Mononuclear cell (primary cell): ENCODE results near the gene DNM3. TPM values are rescaled to one million over a fixed set of nuclear protein-coding genes. Genes with fewer than 3 reads are reported as not detected.

Source experiments
- H3K27me3 ChIP-seq: 2 replicates; pipeline ENCODE4 v1.6.0; 2011; ENCODE audit warnings: low read length, control low read depth; ENCODE audit not compliant: insufficient read depth
- H3K4me1 ChIP-seq: 2 replicates; pipeline ENCODE4 v1.5.1; 2011; ENCODE audit warnings: mild to moderate bottlenecking, low read length, control low read depth; ENCODE audit not compliant: insufficient read depth
- H3K4me3 ChIP-seq: 2 replicates; pipeline ENCODE4 v1.5.1; 2011; ENCODE audit warnings: mild to moderate bottlenecking, low read length, moderate library complexity
- H3K9me3 ChIP-seq: 2 replicates; pipeline ENCODE4 v1.5.1; 2011; ENCODE audit warnings: low read depth, mild to moderate bottlenecking, control low read depth, low read length
- total RNA-seq: library from RNA; depleted of rRNA; stranded (reverse); fragments of >200 nt; gene quantifications from one replicate; pipeline ENCODE4 v1.2.3, GENCODE V29; 2012

The DNM3 gene
- total RNA-seq, 1 donor, result 20.5 TPM

DNA sequence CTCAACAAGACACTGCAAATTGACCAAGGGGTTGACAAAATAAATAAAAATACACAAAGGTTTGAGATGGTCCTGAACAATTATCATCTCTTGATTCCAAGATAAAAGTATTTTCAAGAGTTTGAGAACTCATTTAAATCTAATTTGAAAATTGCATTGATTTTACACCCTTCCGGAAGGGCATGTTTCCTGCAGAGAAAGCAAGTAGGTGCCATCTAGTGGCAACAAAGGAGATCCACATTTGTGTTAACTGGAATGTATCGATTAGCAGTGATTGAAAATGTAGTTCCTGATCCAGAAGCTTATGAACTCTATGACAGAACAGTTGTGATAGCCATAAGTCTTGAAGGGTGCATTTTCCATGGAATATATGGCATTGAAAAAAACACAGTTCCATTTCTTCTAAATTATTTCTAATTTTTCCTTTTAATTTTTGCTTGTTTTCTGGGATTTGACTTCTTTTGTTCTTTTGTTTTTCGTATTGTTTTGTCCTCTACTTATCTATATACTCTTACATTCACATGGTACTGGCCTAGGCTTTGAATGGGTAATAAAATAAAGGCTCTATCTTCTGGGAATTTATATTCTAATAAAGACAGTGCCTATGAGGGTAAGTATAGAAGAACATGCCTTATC lies 143.7 kb downstream of the DNM3 start:
- H3K4me3 ChIP-seq, result no peak overlapping the region

DNA sequence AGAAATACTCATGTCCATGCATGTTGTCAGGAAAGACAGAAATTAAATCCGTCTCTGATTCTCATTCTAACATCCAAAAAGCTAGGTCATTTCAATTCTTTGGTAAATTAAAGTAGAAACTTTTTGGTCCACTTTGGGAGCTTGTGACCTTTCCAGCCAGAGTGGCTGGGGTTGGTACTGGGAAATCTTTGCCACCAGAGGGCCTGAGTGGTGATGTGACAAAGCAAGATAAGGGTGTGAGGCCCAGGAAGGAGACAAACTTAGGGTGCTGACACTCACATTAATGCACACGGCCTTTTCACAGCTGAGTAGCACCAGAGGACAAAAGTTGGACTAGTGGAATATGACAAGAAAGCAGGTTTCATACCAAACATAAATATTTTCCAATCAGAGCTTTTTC lies 144.3 kb downstream of the DNM3 start:
- Histone ChIP-seq H3K9me3 (no peaks in the 10 kb centered on the region), H3K27me3 (no peaks in the 10 kb centered on the region), H3K4me3 (no peak overlapping the region), H3K4me1 (no peaks in the 10 kb centered on the region)

More for the DNA sequence above, 143.7 kb downstream of the DNM3 start:
- Histone ChIP-seq H3K4me1 (no peaks in the 10 kb centered on the region), H3K27me3 (no peaks in the 10 kb centered on the region), H3K9me3 (no peaks in the 10 kb centered on the region)

DNA sequence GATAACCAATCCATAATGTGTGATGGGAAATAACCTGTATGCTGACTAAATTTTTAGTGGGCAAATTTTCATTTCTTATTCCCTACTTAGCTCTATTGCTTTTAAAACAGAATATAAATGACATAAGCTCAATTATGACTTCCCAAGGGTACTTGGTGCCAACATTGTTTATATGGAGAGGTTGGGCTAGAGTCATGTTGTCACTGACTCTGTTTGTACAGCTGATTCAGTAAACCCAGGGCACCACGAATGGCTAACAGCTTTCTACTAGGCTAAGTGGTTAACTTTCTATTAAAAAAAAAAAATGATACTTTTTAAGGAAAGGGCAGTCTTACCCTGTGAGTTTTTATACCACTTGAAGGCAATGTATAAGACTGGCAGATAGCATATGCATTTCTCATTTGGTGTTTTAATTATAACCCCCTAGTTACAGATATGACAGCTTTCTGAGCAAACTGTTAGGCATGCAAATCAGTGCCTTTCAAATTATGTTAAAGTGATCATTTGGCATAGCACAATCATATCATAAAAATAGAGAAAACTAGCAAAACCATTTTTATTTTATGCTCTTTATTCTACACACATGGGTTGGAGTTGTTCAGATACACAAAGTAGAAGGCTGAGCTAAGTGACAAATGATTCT lies 147.1 kb downstream of the DNM3 start:
- H3K27me3 ChIP-seq, result no peaks in the 10 kb centered on the region
- no peaks in the 10 kb centered on the region for H3K4me1 ChIP-seq
- H3K4me3 ChIP-seq, result no peak overlapping the region
- H3K9me3 ChIP-seq, result no peaks in the 10 kb centered on the region

DNA sequence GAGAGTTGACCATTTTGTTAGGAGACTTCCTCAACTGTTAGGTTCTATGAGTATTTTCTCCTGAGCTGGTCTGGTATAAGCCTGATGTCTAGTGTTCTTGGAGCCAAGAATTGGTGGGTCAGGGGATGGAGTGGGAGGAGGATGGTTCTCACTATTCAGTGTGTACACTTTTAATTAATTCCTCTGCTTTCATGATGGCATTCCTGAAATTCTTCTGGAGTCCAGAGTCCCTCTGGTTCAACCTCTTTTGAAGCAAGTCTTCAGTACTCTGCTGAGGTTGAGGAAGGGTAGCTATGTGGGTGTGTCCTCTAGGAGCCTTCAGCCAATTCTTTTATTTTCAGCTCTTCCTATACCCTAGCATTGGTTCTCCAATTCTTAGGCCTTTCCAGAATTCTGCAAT lies 149.1 kb downstream of the DNM3 start:
- Histone ChIP-seq H3K9me3 (no peaks in the 10 kb centered on the region), H3K4me3 (no peak overlapping the region), H3K4me1 (no peaks in the 10 kb centered on the region), H3K27me3 (no peaks in the 10 kb centered on the region)

DNA sequence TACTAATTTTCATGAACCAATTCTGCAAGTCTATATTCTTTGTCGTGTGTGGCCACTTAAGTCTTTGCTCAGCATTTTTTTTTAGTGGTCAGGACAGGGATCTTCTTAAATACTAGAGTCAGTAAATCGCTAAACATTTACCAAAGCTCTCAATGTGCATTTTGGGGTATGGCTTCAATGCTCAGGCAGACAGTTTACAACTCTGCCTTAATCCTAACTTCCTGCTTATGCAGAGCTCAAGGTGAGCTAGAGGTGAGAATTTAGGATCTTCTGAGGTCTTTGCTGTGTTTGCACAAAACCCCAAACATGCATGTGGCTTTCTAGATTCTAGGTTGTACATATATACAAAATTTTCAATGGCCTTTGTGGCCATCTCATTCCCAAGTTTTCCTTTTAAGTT lies 153.0 kb downstream of the DNM3 start:
- H3K4me3 ChIP-seq, result no peak overlapping the region
- H3K27me3 ChIP-seq, result no peaks in the 10 kb centered on the region
- no peaks in the 10 kb centered on the region for H3K9me3 ChIP-seq
- H3K4me1 ChIP-seq, result no peaks in the 10 kb centered on the region

DNA sequence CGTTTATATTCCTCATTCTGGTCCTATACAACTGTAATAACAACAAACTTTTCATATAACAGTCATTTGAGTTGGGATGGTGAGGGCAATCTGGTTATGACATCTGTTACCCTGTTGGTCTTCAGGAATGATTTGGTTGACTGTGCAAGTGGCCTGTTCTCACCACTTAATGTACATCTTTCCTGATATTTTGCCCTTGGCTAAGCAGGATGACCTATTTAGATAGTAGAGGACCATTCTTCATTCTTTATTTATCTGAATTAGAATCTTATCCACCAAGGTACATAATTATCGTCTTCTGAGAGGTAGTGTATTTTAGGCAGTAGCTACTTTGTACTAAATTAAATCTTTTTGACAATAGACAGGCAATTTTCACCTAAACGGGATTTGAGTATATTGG lies 154.3 kb downstream of the DNM3 start:
- Histone ChIP-seq H3K4me1 (no peaks in the 10 kb centered on the region), H3K4me3 (no peak overlapping the region), H3K27me3 (no peaks in the 10 kb centered on the region), H3K9me3 (no peaks in the 10 kb centered on the region)

DNA sequence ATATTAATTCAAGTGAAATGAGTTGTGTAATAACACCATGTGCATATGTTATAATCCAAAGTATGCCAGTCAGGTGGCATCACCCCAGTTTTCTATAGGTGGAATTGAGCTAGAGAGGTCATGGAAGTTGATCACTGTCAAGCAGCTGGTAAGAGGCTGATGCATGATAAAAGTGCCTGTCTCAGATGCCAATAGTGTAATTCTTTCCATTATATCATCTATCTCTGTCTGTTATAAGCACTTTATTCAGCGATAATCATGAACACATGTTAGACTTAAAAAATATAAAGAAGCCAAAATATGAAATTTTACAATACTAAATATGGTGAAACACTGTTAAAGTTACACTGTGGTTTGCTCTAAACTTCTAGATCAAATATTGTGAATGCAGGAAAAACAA lies 156.6 kb downstream of the DNM3 start:
- Histone ChIP-seq H3K4me3 (no peak overlapping the region), H3K9me3 (no peaks in the 10 kb centered on the region)

DNA sequence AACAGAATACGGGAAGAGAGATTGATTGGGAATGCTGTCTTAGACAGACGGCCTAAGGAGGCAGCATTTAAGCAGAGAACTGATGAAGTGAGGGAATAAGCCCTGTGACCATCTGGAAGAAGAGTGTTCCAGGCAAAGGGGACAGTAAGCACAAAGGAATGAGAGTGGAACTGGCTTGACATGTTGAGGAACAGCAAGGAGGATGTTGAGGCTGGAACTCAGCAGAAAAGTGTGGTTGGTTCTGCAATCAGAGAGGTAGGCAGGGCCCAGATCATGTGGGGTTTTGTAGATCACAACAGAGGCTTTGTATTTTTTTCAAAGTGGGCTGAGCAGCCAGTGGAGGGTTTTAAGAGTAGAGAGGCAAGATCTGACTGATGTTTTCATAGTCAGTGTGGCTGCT lies 157.4 kb downstream of the DNM3 start:
- Histone ChIP-seq H3K4me3 (no peak overlapping the region), H3K4me1 (no peaks in the 10 kb centered on the region), H3K27me3 (no peaks in the 10 kb centered on the region), H3K9me3 (no peaks in the 10 kb centered on the region)

More for the DNA sequence above, 156.6 kb downstream of the DNM3 start:
- no peaks in the 10 kb centered on the region for H3K27me3 ChIP-seq
- no peaks in the 10 kb centered on the region for H3K4me1 ChIP-seq

DNA sequence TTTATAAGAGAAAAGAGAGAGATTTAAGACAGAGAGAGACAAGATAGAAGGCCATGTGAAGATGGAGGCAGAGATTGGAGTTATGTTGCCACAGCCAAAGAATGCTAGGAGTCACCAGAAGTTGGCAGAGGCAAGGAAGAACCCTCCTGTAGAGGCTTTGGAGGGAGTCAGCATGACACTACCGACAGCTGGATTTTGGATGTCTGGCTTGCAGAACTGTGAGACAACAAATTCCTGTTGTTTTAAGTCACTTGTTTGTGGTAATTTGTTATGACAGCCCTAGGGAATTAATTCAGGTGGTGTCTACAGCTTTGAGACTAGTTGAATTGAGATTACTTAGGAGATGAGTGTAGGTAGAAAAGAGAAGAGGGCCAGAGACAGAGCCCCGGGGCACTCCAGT lies 158.5 kb downstream of the DNM3 start:
- Histone ChIP-seq H3K4me3 (no peak overlapping the region), H3K27me3 (no peaks in the 10 kb centered on the region), H3K4me1 (peaks cover 6% of the 10 kb centered on the region), H3K9me3 (no peaks in the 10 kb centered on the region)

DNA sequence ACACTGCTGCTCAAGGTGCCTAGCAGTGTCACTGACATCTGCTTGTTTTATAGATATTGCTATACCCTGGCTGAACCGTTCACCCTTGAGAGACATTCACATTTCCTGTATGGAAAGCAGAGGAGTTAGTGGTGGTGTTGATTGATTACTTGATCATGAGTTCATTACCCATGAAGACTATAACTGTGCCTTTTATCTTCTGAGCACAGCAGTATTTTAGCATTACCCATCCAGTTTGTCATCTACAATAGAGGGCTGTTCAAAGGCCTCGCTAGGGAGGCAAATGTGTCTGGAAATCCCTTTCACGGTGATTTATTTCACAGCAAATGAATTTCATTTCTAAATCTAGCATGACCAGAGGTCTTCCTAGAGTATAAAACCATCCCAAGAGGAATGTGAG lies 160.0 kb downstream of the DNM3 start:
- peaks cover 6% of the 10 kb centered on the region for H3K4me1 ChIP-seq
- no peak overlapping the region for H3K4me3 ChIP-seq
- no peaks in the 10 kb centered on the region for H3K9me3 ChIP-seq
- no peaks in the 10 kb centered on the region for H3K27me3 ChIP-seq

DNA sequence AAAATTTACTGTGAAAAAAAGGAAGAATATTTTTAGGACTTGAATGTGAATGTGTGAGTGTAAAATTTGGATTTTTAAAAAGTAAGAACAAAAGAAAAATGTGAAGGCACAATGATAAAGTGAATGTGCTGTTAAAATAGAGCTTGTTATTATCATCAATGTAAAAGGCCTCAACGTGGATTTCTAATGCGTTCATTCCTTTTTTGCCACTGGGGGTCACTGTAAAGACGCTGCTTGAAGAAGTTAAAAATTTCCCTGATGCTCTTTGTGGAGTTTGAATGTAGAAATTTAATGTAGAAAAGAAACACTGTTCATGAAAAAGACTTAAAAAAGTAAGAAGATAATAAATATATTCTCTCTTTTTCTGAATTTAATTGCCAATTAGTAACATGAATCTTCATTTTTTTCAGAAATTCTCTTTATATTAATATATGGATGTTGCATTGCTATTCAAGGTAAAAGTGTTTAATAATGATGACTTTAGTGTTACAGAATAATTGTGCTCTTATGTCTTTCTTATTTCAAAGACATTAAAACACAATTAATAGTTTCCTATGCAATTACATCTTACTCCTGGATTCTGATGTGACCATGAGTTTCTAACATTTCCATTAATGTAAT lies 161.5 kb downstream of the DNM3 start:
- Histone ChIP-seq H3K4me1 (peaks cover 6% of the 10 kb centered on the region), H3K27me3 (no peaks in the 10 kb centered on the region), H3K4me3 (no peak overlapping the region), H3K9me3 (no peaks in the 10 kb centered on the region)

DNA sequence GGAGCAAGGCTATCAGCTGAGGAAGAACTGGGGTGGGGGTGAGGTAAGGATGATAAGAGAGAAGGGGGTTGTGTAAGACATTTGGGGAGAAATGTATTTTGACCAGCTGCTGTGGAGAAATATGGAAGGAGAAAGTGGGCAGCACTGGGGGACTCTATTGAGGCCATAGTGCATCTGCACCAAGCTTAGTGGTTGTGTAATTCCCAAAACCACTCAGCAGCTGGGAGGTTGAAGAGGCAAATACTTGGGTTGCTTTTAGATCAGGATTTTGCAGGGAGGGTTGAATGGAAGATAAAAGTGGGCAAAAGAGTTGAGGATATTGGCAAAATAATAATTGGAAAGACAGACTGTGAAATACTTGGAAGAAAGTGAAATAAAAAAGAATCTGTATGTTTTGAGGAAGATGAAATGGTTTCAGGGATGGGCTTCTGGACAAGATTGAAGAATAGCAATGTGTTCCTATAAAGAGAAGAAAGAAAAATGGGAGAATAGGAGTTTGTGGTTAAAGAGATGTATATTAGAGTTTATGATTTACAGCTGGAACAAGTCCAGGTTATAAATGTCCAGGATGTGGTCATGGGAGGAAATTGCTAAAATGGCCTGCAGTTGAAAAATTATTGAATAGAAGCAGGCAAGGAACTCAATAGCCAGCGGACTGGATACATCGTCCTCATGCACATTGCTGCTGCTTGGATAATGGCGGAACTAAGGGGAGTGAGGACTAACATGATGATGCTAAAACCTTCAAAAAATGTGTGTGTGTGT lies 162.7 kb downstream of the DNM3 start:
- Histone ChIP-seq H3K9me3 (no peaks in the 10 kb centered on the region), H3K4me3 (no peak overlapping the region), H3K4me1 (peaks cover 6% of the 10 kb centered on the region), H3K27me3 (no peaks in the 10 kb centered on the region)

DNA sequence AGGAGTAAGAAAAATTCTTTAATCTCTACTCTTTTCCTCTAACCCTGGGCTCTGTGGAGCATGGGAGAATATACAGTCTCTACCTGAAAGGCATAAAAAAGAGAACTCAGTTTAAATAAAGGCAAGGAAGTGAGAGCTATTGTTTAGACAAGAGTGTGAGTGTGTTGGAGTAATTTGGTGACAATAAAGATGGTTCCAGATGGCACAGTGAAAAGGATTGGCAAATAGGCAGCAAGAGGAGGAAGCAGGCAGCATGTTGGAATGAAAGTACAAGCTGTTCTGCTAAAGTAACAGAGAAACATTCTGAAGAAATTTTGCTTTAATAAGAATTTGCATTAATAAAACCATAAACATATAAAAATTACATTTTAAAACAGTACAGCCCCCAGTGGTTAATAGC lies 163.4 kb downstream of the DNM3 start:
- H3K27me3 ChIP-seq, result no peaks in the 10 kb centered on the region
- no peak overlapping the region for H3K4me3 ChIP-seq
- peaks cover 6% of the 10 kb centered on the region for H3K4me1 ChIP-seq
- H3K9me3 ChIP-seq, result peaks cover under 1% of the 10 kb centered on the region

DNA sequence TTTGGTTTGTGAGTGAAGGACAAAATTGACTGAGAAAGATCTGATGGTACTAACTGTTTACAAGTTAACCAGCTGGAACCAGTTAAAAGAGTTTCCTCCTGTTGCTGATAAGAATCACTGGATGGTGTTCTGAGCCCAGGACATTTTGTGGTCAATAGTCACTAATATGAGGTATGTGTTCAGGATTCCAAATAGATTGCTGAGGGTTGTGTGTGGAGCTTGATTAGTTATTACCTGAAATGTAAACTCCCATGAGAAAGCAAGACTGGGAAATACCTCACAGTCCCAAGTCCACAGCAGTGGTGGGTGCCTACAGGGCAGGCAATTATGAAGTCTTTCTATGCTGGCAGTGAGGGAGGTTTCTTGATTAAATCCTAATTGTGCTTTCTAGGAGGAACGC lies 164.6 kb downstream of the DNM3 start:
- Histone ChIP-seq H3K27me3 (no peaks in the 10 kb centered on the region), H3K4me1 (peaks cover 6% of the 10 kb centered on the region), H3K4me3 (no peak overlapping the region), H3K9me3 (peaks cover 13% of the 10 kb centered on the region)

DNA sequence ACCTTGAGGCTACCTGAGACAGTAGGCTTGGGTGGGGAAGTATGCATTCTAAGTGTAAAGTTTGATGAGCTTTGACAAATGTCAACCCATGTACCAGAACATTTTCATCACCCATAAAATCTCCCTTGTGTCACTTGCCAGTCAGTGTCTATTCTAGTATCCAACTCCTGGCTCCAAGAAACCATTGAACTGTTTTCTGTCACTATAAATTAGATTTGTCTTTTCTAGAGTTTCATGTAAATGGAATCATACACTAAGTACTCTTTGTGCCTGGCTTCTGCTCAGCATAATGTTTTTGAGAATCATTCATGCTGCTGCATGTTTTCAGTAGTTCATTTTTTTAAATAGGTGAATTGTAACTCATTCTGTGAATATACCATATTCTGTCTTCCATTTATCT lies 165.4 kb downstream of the DNM3 start:
- peaks cover 6% of the 10 kb centered on the region for H3K4me1 ChIP-seq
- peaks cover 19% of the 10 kb centered on the region for H3K9me3 ChIP-seq
- H3K27me3 ChIP-seq, result no peaks in the 10 kb centered on the region

More for the DNA sequence above, 165.4 kb downstream of the DNM3 start:
- H3K4me3 ChIP-seq, result no peak overlapping the region
